GM19238 (cell line): ENCODE data around the gene ZG16.
A peak's percentile ranks its signal among the peaks of the same experiment; 100 is the strongest.

Experiments
- DNase-seq: peaks from one replicate; pipeline ENCODE4 v3.0.0; 2011; ENCODE audit warnings: low spot score; ENCODE audit not compliant: insufficient read length

The ZG16 gene

GRCh38 chr16:29808219-29808900 lies 30.3 kb downstream of the ZG16 start:
- no peak for DNase-seq

- DNase-seq = no peak
Observed at GRCh38 chr16:29809031-29809747, 31.1 kb downstream of the ZG16 start.

- no peak for DNase-seq
Observed at GRCh38 chr16:29809850-29810698, 32.0 kb downstream of the ZG16 start.

- no peak for DNase-seq
Observed at GRCh38 chr16:29810699-29811169, 32.7 kb downstream of the ZG16 start.

- peak; percentile 75 for DNase-seq
Observed at GRCh38 chr16:29811170-29811895, 33.3 kb downstream of the ZG16 start.

- DNase-seq = no peak
Observed at GRCh38 chr16:29811896-29812665, 34.0 kb downstream of the ZG16 start, which contains the start of gene PRRT2. Gene PRRT2, plus strand, starts transcription at chr16:29812193. Its CDS starts 862 bp downstream, at chr16:29813055.

- no peak for DNase-seq
Observed at GRCh38 chr16:29812754-29813643, 34.9 kb downstream of the ZG16 start.

- no peak for DNase-seq
Observed at GRCh38 chr16:29813644-29814562, 35.8 kb downstream of the ZG16 start.

- no peak for DNase-seq
Observed at GRCh38 chr16:29814592-29814991, 36.5 kb downstream of the ZG16 start.

- no peak for DNase-seq
Observed at GRCh38 chr16:29815032-29815721, 37.1 kb downstream of the ZG16 start.

GRCh38 chr16:29815793-29816693 lies 38.0 kb downstream of the ZG16 start, which contains the start of gene PAGR1:
Gene PAGR1, plus strand, starts transcription at chr16:29816152. Its CDS starts 374 bp downstream, at chr16:29816526.
- peak; percentile 97 for DNase-seq

- DNase-seq = peak; percentile 46
Observed at GRCh38 chr16:29816694-29817441, 38.8 kb downstream of the ZG16 start.

- no peak for DNase-seq
Observed at GRCh38 chr16:29818082-29818481, 40.0 kb downstream of the ZG16 start.

GRCh38 chr16:29819506-29819905 lies 41.5 kb downstream of the ZG16 start:
- DNase-seq = no peak

GRCh38 chr16:29820271-29820701 lies 42.2 kb downstream of the ZG16 start, which contains the start of gene MVP:
Gene MVP, plus strand, starts transcription at chr16:29820462. Its CDS starts 10,088 bp downstream, at chr16:29830550.
- DNase-seq = peak; percentile 63
